HUES48 (cell line): Measurements from ENCODE around the gene AGBL1.
A peak's percentile ranks its signal among the peaks of the same experiment; 100 is the strongest.

ENCODE experiments used
- H3K27ac ChIP-seq: one replicate; pipeline ENCODE4 v1.7.0; 2013; ENCODE audit warnings: low read depth, low read length, inconsistent platforms
- H3K27me3 ChIP-seq: 2 replicates; pipeline ENCODE4 v1.6.1; 2013; ENCODE audit warnings: mild to moderate bottlenecking, low read length; ENCODE audit not compliant: control insufficient read depth, insufficient read depth
- H3K36me3 ChIP-seq: 2 replicates; pipeline ENCODE4 v1.6.1; 2013; ENCODE audit warnings: low read length; ENCODE audit not compliant: control insufficient read depth, insufficient read depth
- H3K4me1 ChIP-seq: 2 replicates; pipeline ENCODE4 v1.6.1; 2013; ENCODE audit warnings: mild to moderate bottlenecking, low read length; ENCODE audit not compliant: control insufficient read depth, insufficient read depth
- H3K4me3 ChIP-seq: 2 replicates; pipeline ENCODE4 v1.5.1; 2013; ENCODE audit warnings: mild to moderate bottlenecking, low read depth, low read length
- H3K9ac ChIP-seq: 2 replicates; pipeline ENCODE4 v1.6.1; 2013; ENCODE audit warnings: mild to moderate bottlenecking, low read depth, low read length, moderate library complexity
- H3K9me3 ChIP-seq: 2 replicates; pipeline ENCODE4 v1.6.1; 2013; ENCODE audit warnings: low read length; ENCODE audit not compliant: control insufficient read depth, insufficient read depth

Gene AGBL1

GRCh38 chr15:86588413-86588812 is 508.7 kb downstream of the AGBL1 start:
- Histone ChIP-seq H3K27ac (peak overlapping the region; percentile 78), H3K9me3 (peaks cover 7% of the 10 kb centered on the region; the same call in 1 of the 2 replicates), H3K4me1 (peaks cover 29% of the 10 kb centered on the region), H3K36me3 (no peaks in the 10 kb centered on the region), H3K9ac (no peak overlapping the region), H3K27me3 (no peaks in the 10 kb centered on the region), H3K4me3 (no peak overlapping the region)

DNA sequence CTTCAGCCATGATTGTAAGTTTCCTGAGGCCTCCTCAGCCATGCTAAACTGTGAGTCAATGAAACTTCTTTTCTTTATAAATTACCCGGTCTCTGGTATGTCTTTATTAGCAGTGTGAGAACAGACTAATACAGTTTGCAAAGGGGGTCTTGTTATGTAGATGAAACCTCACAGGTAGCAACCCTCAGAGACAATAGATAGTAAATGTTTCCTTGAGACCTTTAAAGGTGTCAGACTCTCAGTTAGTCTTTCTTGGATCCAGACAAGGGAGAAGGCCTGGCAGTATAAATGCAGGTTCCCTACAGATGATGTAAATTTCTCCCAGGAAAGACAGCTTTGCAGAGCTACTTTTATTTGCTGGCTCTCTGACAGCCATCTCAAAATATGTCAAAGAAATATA is 510.8 kb downstream of the AGBL1 start:
- H3K9ac ChIP-seq: no peak overlapping the region
- peak overlapping the region; percentile 84 for H3K27ac ChIP-seq
- no peaks in the 10 kb centered on the region for H3K36me3 ChIP-seq
- H3K4me3 ChIP-seq: no peak overlapping the region
- no peaks in the 10 kb centered on the region for H3K27me3 ChIP-seq
- peaks cover 29% of the 10 kb centered on the region for H3K4me1 ChIP-seq
- peaks cover 7% of the 10 kb centered on the region; the same call in 1 of the 2 replicates for H3K9me3 ChIP-seq

GRCh38 chr15:86591158-86591557 is 511.5 kb downstream of the AGBL1 start:
- peaks cover 9% of the 10 kb centered on the region; the same call in 1 of the 2 replicates for H3K9me3 ChIP-seq
- no peak overlapping the region for H3K9ac ChIP-seq
- no peaks in the 10 kb centered on the region for H3K36me3 ChIP-seq
- peak overlapping the region; percentile 84 for H3K27ac ChIP-seq
- peaks cover 25% of the 10 kb centered on the region for H3K4me1 ChIP-seq
- H3K27me3 ChIP-seq: no peaks in the 10 kb centered on the region
- H3K4me3 ChIP-seq: no peak overlapping the region

GRCh38 chr15:86591994-86592735 is 512.5 kb downstream of the AGBL1 start:
- H3K9ac ChIP-seq: no peak overlapping the region
- H3K4me3 ChIP-seq: no peak overlapping the region
- H3K4me1 ChIP-seq: peaks cover 20% of the 10 kb centered on the region
- peaks cover 9% of the 10 kb centered on the region; the same call in 1 of the 2 replicates for H3K9me3 ChIP-seq
- no peaks in the 10 kb centered on the region for H3K27me3 ChIP-seq
- no peak overlapping the region for H3K27ac ChIP-seq
- H3K36me3 ChIP-seq: no peaks in the 10 kb centered on the region

DNA sequence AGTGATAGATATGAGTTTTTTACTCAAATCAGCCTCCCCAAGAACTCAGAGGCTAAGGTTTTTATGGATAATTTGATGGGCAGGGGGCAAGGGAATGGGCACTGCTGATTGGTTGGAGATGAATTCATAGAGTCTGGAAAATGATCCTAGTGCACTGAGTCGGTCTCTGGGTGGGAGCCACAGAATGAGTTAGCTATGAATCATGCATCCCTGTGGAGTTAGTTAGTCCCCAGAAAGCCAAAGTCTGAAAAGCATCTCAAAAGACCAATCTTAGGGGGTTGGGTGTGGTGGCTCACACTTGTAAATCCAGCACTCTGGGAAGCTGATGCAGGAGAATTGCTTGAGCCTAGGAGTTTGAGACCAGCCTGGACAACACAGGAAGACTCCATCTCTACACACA is 516.1 kb downstream of the AGBL1 start:
- Histone ChIP-seq H3K27ac (no peak overlapping the region), H3K9me3 (peaks cover 9% of the 10 kb centered on the region; the same call in 1 of the 2 replicates), H3K4me1 (peaks cover 5% of the 10 kb centered on the region), H3K27me3 (no peaks in the 10 kb centered on the region), H3K36me3 (no peaks in the 10 kb centered on the region), H3K4me3 (no peak overlapping the region), H3K9ac (no peak overlapping the region)

- Histone ChIP-seq H3K36me3 (no peaks in the 10 kb centered on the region), H3K9me3 (no peaks in the 10 kb centered on the region), H3K4me1 (0 out of 2 replicates have a peak, but pooled peaks cover 2% of the 10 kb centered on the region), H3K27me3 (no peaks in the 10 kb centered on the region), H3K4me3 (no peak overlapping the region), H3K9ac (no peak overlapping the region), H3K27ac (no peak overlapping the region)
These were observed 523.8 kb downstream of the AGBL1 start for GRCh38 chr15:86603466-86603865.

GRCh38 chr15:86608461-86609205 is 529.0 kb downstream of the AGBL1 start:
- Histone ChIP-seq H3K36me3 (no peaks in the 10 kb centered on the region), H3K9ac (no peak overlapping the region), H3K9me3 (no peaks in the 10 kb centered on the region), H3K27me3 (no peaks in the 10 kb centered on the region), H3K27ac (no peak overlapping the region), H3K4me1 (peaks cover 19% of the 10 kb centered on the region), H3K4me3 (no peak overlapping the region)

- Histone ChIP-seq H3K9me3 (no peaks in the 10 kb centered on the region), H3K4me1 (peaks cover 19% of the 10 kb centered on the region), H3K36me3 (no peaks in the 10 kb centered on the region), H3K27me3 (no peaks in the 10 kb centered on the region), H3K27ac (no peak overlapping the region), H3K9ac (no peak overlapping the region), H3K4me3 (no peak overlapping the region)
These were observed 529.6 kb downstream of the AGBL1 start for GRCh38 chr15:86609275-86609674.

GRCh38 chr15:86610038-86610437 is 530.4 kb downstream of the AGBL1 start:
- H3K9me3 ChIP-seq: no peaks in the 10 kb centered on the region
- H3K27me3 ChIP-seq: no peaks in the 10 kb centered on the region
- H3K27ac ChIP-seq: no peak overlapping the region
- peaks cover 19% of the 10 kb centered on the region for H3K4me1 ChIP-seq
- no peak overlapping the region for H3K4me3 ChIP-seq
- H3K9ac ChIP-seq: no peak overlapping the region
- H3K36me3 ChIP-seq: no peaks in the 10 kb centered on the region

DNA sequence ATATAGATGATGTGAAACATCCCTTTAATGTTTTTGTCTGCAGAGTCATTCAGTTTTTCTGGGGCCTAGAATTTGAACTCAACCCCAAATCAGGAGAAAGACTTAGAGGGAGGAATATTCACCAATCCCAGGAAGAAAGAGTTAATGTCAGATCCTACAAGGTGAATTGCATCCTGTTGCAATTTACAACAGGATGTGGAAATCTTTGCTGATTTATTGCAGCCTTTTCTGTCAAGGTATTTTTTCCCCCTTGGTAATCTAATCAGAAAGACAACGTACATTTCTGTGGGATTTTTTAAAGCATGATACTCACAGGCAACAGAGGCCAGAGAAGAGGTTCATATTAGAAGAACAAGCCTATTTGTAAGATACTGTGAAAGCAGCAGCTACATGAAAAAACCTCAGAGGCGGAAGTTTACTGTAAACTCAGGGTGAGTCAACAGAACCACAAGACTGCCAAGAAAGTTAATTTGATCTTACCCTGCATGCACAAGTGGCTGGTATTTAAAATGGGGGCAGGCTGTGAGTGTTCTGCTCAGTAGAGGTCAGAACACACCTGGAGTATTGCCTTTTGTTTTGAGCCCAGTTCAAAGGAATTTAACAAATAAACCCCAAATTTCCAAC is 531.9 kb downstream of the AGBL1 start:
- H3K27me3 ChIP-seq: no peaks in the 10 kb centered on the region
- H3K4me1 ChIP-seq: peaks cover 19% of the 10 kb centered on the region
- no peaks in the 10 kb centered on the region for H3K9me3 ChIP-seq
- no peak overlapping the region for H3K4me3 ChIP-seq
- H3K36me3 ChIP-seq: no peaks in the 10 kb centered on the region
- H3K27ac ChIP-seq: peak overlapping the region; percentile 78
- no peak overlapping the region for H3K9ac ChIP-seq

DNA sequence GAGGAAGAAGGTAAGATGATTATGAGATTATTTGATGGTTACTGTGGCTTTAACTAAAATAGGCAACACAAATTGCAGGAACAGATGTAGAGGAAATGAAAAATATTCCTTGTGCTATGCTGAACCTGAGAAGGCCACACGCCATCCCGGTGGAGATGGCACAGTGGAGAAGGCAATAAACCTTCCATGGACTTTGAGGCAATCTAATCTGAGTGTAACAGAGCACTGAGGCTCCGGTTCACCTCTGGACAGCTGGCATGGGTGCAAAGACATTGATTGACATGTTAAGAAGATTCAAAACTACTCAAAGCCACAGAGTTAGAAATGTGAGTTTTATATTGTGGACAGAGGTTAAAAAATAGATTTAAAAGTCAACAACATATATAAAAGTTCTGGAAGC is 535.7 kb downstream of the AGBL1 start:
- Histone ChIP-seq H3K4me3 (no peak overlapping the region), H3K36me3 (no peaks in the 10 kb centered on the region), H3K9me3 (no peaks in the 10 kb centered on the region), H3K4me1 (peaks cover 23% of the 10 kb centered on the region), H3K27ac (no peak overlapping the region), H3K27me3 (no peaks in the 10 kb centered on the region), H3K9ac (no peak overlapping the region)
